CD4-positive, alpha-beta T cell treated with Interleukin-4 for 4 hours (primary cell): ENCODE results near the gene ZNF341.
"Not testable (repeated sequence)": the region's sequence is repeated elsewhere in the genome, so short reads cannot be mapped to it uniquely, and the experiment has no call there.

Experiments used
- DNase-seq: peaks from one replicate; pipeline ENCODE4 v3.0.0-alpha.2; 2020

ZNF341 gene

GRCh38 chr20:33772439-33772838, 40.6 kb downstream of the ZNF341 start:
- DNase-seq = no peak

GRCh38 chr20:33773412-33774089, 41.8 kb downstream of the ZNF341 start:
- no peak for DNase-seq

- no peak for DNase-seq
Measured at GRCh38 chr20:33777816-33778215, 46.0 kb downstream of the ZNF341 start.

GRCh38 chr20:33781133-33781532, 49.3 kb downstream of the ZNF341 start:
- DNase-seq = no peak

GRCh38 chr20:33781945-33782344, 50.1 kb downstream of the ZNF341 start:
- DNase-seq = no peak

GRCh38 chr20:33783256-33783655, 51.5 kb downstream of the ZNF341 start:
- DNase-seq = no peak

- DNase-seq = no peak
Measured at GRCh38 chr20:33783818-33784217, 52.0 kb downstream of the ZNF341 start.

GRCh38 chr20:33784225-33784624, 52.4 kb downstream of the ZNF341 start:
- DNase-seq = no peak

- no peak for DNase-seq
Measured at GRCh38 chr20:33785503-33785902, 53.7 kb downstream of the ZNF341 start.

GRCh38 chr20:33787253-33787891, 55.6 kb downstream of the ZNF341 start:
- DNase-seq = no peak

- DNase-seq = no peak
Measured at GRCh38 chr20:33788351-33789049, 56.7 kb downstream of the ZNF341 start.

GRCh38 chr20:33789109-33789857, 57.5 kb downstream of the ZNF341 start:
- no peak for DNase-seq

- no peak for DNase-seq
Measured at GRCh38 chr20:33789858-33790182, 58.0 kb downstream of the ZNF341 start.

GRCh38 chr20:33790566-33790965, 58.8 kb downstream of the ZNF341 start:
- no peak for DNase-seq

GRCh38 chr20:33791021-33791420, 59.2 kb downstream of the ZNF341 start:
- no peak for DNase-seq

GRCh38 chr20:33791540-33791939, 59.7 kb downstream of the ZNF341 start:
- DNase-seq = no peak

- DNase-seq = peak; percentile 45
Measured at GRCh38 chr20:33791959-33792597, 60.3 kb downstream of the ZNF341 start.

- DNase-seq = not testable (repeated sequence)
Measured at GRCh38 chr20:33792598-33792989, 60.8 kb downstream of the ZNF341 start.

GRCh38 chr20:33793011-33793931, 61.5 kb downstream of the ZNF341 start:
- DNase-seq = no peak

GRCh38 chr20:33796263-33796906, 64.6 kb downstream of the ZNF341 start:
- DNase-seq = no peak

- DNase-seq = no peak
Measured at GRCh38 chr20:33796907-33797544, 65.2 kb downstream of the ZNF341 start.
